Smooth muscle cell (in vitro differentiated cells): Measurements from ENCODE around the gene SENP2. TPM values are rescaled to one million over a fixed set of nuclear protein-coding genes. Genes with fewer than 3 reads are reported as not detected.
"Not testable (repeated sequence)": the region's sequence is repeated elsewhere in the genome, so short reads cannot be mapped to it uniquely, and the experiment has no call there.

Experiments used
- DNase-seq: peaks from one replicate; lab custom pipeline; 2025; ENCODE audit not compliant: unreplicated experiment; lab: John Stamatoyannopoulos, UW
- H2AFZ ChIP-seq: fragments of 200-600 bp; sonication (generic); 2 replicates; pipeline ENCODE4 v1.6.0; 2016; ENCODE audit warnings: antibody characterized with exemption, low read depth, mild to moderate bottlenecking
- H3F3A ChIP-seq: fragments of 200-600 bp; sonication (generic); 2 replicates; pipeline ENCODE4 v1.6.0; 2017; ENCODE audit warnings: antibody characterized with exemption, low read depth
- H3K27ac ChIP-seq: fragments of 200-600 bp; sonication (generic); 2 replicates; pipeline ENCODE4 v1.5.1; 2016; ENCODE audit warnings: low read depth, mild to moderate bottlenecking
- H3K27me3 ChIP-seq: fragments of 200-600 bp; sonication (generic); 2 replicates; pipeline ENCODE4 v1.6.1; 2016; ENCODE audit warnings: low read depth, mild to moderate bottlenecking
- H3K36me3 ChIP-seq: fragments of 200-600 bp; sonication (generic); 2 replicates; pipeline ENCODE4 v1.5.1; 2016; ENCODE audit warnings: low read depth
- H3K4me1 ChIP-seq: fragments of 200-600 bp; sonication (generic); 2 replicates; pipeline ENCODE4 v1.5.1; 2016; ENCODE audit warnings: low read depth
- H3K4me2 ChIP-seq: fragments of 200-600 bp; sonication (generic); 2 replicates; pipeline ENCODE4 v1.6.0; 2016; ENCODE audit warnings: mild to moderate bottlenecking
- H3K4me3 ChIP-seq: fragments of 200-600 bp; sonication (generic); 2 replicates; pipeline ENCODE4 v1.5.1; 2016; ENCODE audit warnings: mild to moderate bottlenecking
- H3K79me2 ChIP-seq: fragments of 200-600 bp; sonication (generic); 2 replicates; pipeline ENCODE4 v1.6.0; 2016; ENCODE audit warnings: low read depth, mild to moderate bottlenecking
- H3K9ac ChIP-seq: fragments of 200-600 bp; sonication (generic); 2 replicates; pipeline ENCODE4 v1.6.0; 2016; ENCODE audit warnings: low read depth
- H3K9me3 ChIP-seq: fragments of 200-600 bp; sonication (generic); replicated peaks from 2 replicates; pipeline ENCODE4 v1.5.1; 2016; ENCODE audit warnings: low read depth
- H4K20me1 ChIP-seq: fragments of 200-600 bp; sonication (generic); 2 replicates; pipeline ENCODE4 v1.6.0; 2016; ENCODE audit warnings: low read depth
- CTCF ChIP-seq: fragments of 200-600 bp; sonication (generic); IDR thresholded peaks from 2 replicates; pipeline ENCODE4 v1.5.1; 2017; ENCODE audit warnings: borderline replicate concordance, mild to moderate bottlenecking, antibody characterized with exemption; ENCODE audit not compliant: insufficient read depth, poor library complexity, severe bottlenecking
- WGBS: methylation state at CpG from one replicate; pipeline ENCODE4 v1.1.7; 2016; ENCODE audit warnings: low lambda C conversion rate; 5-methylcytosine and 5-hydroxymethylcytosine counted together
- polyA plus RNA-seq: library from polyadenylated mRNA; unstranded; fragments of >200 nt; fragmentation: Nextera tagmentation; extraction: Ambion mirVana; gene quantifications from 2 replicates; pipeline ENCODE4 v1.2.1, GENCODE V29; 2016
- total RNA-seq: library from RNA; depleted of rRNA; stranded (reverse); fragments of >200 nt; gene quantifications from 2 replicates; pipeline ENCODE4 v1.2.3, GENCODE V29; 2014

The SENP2 gene
- total and polyA plus RNA-seq, 2 experiments from 2014 or later: 22.9 to 27.4 TPM

- WGBS: 9% methylated on average over 8 of the region's 8 CpGs
- no peaks in the 10 kb centered on the region for H3K36me3 ChIP-seq
- no peak overlapping the region for H3K4me3 ChIP-seq
- peaks cover 77% of the 10 kb centered on the region for H4K20me1 ChIP-seq
- no peak for DNase-seq
- no peaks in the 10 kb centered on the region for H3K27me3 ChIP-seq
- peaks cover 5% of the 10 kb centered on the region for H3K4me1 ChIP-seq
- H3K9ac ChIP-seq: no peak overlapping the region
- peaks cover 57% of the 10 kb centered on the region for H3F3A ChIP-seq
- H3K27ac ChIP-seq: peak overlapping the region; percentile 97
- no peak for TF ChIP-seq CTCF
- peaks cover 5% of the 10 kb centered on the region for H3K79me2 ChIP-seq
- peak overlapping the region; percentile 31 for H3K4me2 ChIP-seq
- no peak overlapping the region for H2AFZ ChIP-seq
- H3K9me3 ChIP-seq: no peaks in the 10 kb centered on the region
These were observed 72.4 kb downstream of the SENP2 start for GRCh38 chr3:185658504-185658912.

GRCh38 chr3:185658943-185659342 lies 72.8 kb downstream of the SENP2 start:
- H3K9me3 ChIP-seq: no peaks in the 10 kb centered on the region
- no peak for DNase-seq
- peaks cover 5% of the 10 kb centered on the region for H3K79me2 ChIP-seq
- no peaks in the 10 kb centered on the region for H3K27me3 ChIP-seq
- H3K9ac ChIP-seq: no peak overlapping the region
- peaks cover 5% of the 10 kb centered on the region for H3K4me1 ChIP-seq
- no peak for TF ChIP-seq CTCF
- H3F3A ChIP-seq: peaks cover 61% of the 10 kb centered on the region
- H2AFZ ChIP-seq: no peak overlapping the region
- H3K36me3 ChIP-seq: no peaks in the 10 kb centered on the region
- H4K20me1 ChIP-seq: peaks cover 79% of the 10 kb centered on the region
- H3K27ac ChIP-seq: peak overlapping the region; percentile 97
- WGBS: 95% methylated on average over 1 of the region's 1 CpG
- peak overlapping the region; percentile 31 for H3K4me2 ChIP-seq
- H3K4me3 ChIP-seq: no peak overlapping the region

GRCh38 chr3:185659942-185660921 lies 74.1 kb downstream of the SENP2 start:
- peaks cover 68% of the 10 kb centered on the region for H4K20me1 ChIP-seq
- peaks cover 5% of the 10 kb centered on the region for H3K79me2 ChIP-seq
- H3K4me2 ChIP-seq: no peak overlapping the region
- H3F3A ChIP-seq: peaks cover 64% of the 10 kb centered on the region
- no peak overlapping the region for H3K9ac ChIP-seq
- peak; percentile 26 for DNase-seq
- TF ChIP-seq CTCF: peak; percentile 98
- H3K27me3 ChIP-seq: no peaks in the 10 kb centered on the region
- no peak overlapping the region for H2AFZ ChIP-seq
- peak overlapping the region; percentile 97 for H3K27ac ChIP-seq
- H3K36me3 ChIP-seq: no peaks in the 10 kb centered on the region
- peaks cover 5% of the 10 kb centered on the region for H3K4me1 ChIP-seq
- H3K4me3 ChIP-seq: no peak overlapping the region
- 61% methylated on average over 18 of the region's 18 CpGs for WGBS
- H3K9me3 ChIP-seq: no peaks in the 10 kb centered on the region

- H3K36me3 ChIP-seq, H3K9ac ChIP-seq, DNase-seq, H3K4me2 ChIP-seq, H3K27me3 ChIP-seq, H3K9me3 ChIP-seq, H3K79me2 ChIP-seq, H3K4me3 ChIP-seq, H2AFZ ChIP-seq, H3K4me1 ChIP-seq: not testable (repeated sequence)
- Histone ChIP-seq H4K20me1 (peaks cover 64% of the 10 kb centered on the region), H3F3A (peaks cover 55% of the 10 kb centered on the region), H3K27ac (peak overlapping the region; percentile 55)
- 88% methylated on average over 10 of the region's 10 CpGs for WGBS
These were observed 75.2 kb downstream of the SENP2 start for GRCh38 chr3:185661296-185661695.
